ENCODE results near the gene GLG1. TPM values are rescaled to one million over a fixed set of nuclear protein-coding genes. Genes with fewer than 3 reads are reported as not detected.

Gene GLG1
- total and polyA plus RNA-seq, 5 donors = 46.8 to 109 (median 98.6) TPM

DNA sequence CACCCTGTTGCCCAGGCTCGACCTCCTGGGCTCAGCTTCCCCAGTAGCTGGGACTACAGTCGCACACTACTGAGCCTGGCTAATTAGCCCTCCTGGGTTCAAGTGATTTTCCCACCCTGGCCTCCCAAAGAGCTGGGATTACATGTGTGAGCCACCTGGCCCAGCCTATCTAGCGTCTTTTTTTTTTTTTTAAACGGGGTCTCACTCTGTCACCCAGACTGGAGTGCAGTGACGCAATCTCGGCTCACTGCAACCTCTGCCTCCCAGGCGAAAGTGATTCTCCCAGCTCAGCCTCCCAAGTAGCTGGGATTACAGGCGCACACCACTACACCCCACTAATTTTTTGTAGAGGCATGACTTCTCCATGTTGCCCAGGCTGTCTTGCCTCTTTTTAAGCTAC, 33.3 kb downstream of the GLG1 start:
- WGBS = 82% methylated on average over 8 of the region's 8 CpGs
- H3K9me3 ChIP-seq (ENCODE audit: control insufficient read depth, low read length) = no peaks in the 10 kb centered on the region
- H3K4me1 ChIP-seq (ENCODE audit: control insufficient read depth, insufficient read depth, low read length) = peaks cover 7% of the 10 kb centered on the region
- ATAC-seq = no peak
- H3K4me3 ChIP-seq (ENCODE audit: low read length) = no peak overlapping the region
- no peaks in the 10 kb centered on the region for H3K27me3 ChIP-seq (ENCODE audit: control insufficient read depth, insufficient read depth)
- intact Hi-C loops (cut with DNase I) = no loop called here
- no peak overlapping the region for H3K27ac ChIP-seq (ENCODE audit: low read length)
- DNase-seq = no peak

DNA sequence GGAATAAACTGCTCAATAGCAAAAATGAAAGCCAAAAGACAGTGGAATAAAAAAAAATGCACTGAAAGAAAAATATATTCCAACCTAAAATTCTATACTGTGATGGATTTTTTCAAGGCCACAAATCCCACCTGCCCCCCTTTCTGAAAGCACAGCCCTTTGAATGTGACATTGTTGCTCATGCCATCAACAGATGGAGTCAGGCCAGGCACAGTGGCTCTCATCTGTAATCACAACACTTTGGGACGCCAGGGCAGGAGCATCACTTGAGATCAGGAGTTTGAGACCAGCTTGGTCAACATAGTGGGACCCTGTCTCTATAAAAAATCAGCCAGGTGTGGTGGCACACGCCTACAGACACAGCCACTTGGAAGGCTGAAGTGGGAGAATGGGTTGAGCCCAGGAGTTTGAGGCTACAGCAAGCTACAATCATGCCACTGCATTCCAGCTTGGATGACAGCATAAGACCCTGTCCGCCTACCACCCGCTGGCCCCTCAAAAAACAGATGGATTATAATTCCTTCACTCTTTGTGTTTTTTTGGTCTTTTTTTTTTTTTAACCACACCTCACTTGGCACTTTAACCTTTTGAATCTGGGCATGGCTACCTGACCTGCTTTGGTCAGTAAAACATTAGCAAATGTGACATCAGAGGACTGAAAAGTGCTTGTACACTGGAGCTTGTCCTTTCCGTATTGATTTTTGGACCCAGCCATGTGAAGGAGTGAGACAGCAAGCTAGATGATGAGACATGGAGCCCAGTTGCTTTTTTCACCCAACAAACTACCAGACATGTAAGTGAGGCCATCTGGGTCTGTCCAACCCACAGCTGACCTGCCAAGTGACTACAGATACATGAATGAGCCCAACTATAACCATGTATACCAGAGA, 36.3 kb downstream of the GLG1 start:
- H3K27me3 ChIP-seq (ENCODE audit: control insufficient read depth, insufficient read depth) = no peaks in the 10 kb centered on the region
- intact Hi-C loops (cut with DNase I) = no loop called here
- no peak for DNase-seq
- H3K27ac ChIP-seq (ENCODE audit: low read length) = no peak overlapping the region
- no peaks in the 10 kb centered on the region for H3K9me3 ChIP-seq (ENCODE audit: control insufficient read depth, low read length)
- ATAC-seq = peak in 1 of 2 donors; percentile 31
- WGBS = 87% methylated on average over 5 of the region's 5 CpGs
- no peaks in the 10 kb centered on the region for H3K4me1 ChIP-seq (ENCODE audit: control insufficient read depth, insufficient read depth, low read length)
- no peak overlapping the region for H3K4me3 ChIP-seq (ENCODE audit: low read length)

DNA sequence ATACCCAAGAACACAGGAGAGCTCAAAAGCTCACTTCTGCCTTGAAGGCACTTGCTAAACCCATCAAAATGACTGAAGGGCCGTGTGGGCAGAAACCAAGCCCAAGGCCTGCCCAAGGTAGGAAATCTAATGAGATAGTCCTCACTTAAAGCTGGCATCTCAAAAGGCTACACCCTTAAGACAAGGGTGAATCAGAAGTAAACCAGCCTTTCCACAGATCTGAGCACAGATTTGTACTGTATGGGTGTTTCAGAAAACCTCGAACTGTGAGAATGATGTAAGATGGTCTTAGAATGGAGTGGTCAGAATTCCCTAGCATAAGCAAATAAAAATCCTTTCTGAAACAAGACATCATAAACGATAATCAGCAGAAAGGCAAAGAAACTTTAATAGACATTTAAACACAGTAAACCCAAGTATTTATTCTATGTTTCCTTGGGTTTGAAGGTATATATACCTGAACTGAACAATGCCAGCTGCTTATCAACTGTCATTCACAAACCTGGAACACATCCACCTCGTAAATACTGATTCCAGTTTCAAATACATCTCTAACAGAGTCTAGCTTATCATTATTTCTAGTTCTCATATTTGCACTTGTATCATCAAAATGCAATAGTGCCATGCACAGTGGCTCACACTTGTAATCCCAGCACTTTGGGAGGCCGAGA, 37.8 kb downstream of the GLG1 start:
- intact Hi-C loops (cut with DNase I) = no loop called here
- H3K9me3 ChIP-seq (ENCODE audit: control insufficient read depth, low read length) = no peaks in the 10 kb centered on the region
- H3K4me3 ChIP-seq (ENCODE audit: low read length) = no peak overlapping the region
- DNase-seq (no peak), ATAC-seq (no peak)
- H3K4me1 ChIP-seq (ENCODE audit: control insufficient read depth, insufficient read depth, low read length) = no peaks in the 10 kb centered on the region
- 91% methylated on average over 5 of the region's 5 CpGs for WGBS
- H3K27ac ChIP-seq (ENCODE audit: low read length) = no peak overlapping the region
- H3K27me3 ChIP-seq (ENCODE audit: control insufficient read depth, insufficient read depth) = no peaks in the 10 kb centered on the region

DNA sequence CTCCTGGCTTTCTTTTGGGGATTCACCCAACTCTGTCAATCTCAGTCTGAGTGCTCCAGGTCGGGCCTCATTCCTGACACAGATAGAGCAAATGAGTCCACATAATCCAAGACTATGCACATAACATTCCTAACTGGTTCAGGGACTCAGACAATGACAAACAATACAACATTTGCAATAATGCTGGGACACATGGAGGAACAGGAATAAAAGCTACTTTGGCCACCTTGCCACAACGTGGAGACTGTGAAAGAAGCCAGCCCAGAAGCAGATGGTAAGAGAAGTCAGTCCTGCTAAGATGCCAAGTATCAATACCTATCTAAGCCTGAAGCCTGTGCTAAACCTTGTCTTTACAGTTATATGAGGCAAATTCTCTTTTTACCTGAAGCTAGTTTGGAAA, 39.0 kb downstream of the GLG1 start:
- Histone ChIP-seq H3K4me1 (ENCODE audit: control insufficient read depth, insufficient read depth, low read length) (peaks cover 4% of the 10 kb centered on the region), H3K9me3 (ENCODE audit: control insufficient read depth, low read length) (no peaks in the 10 kb centered on the region), H3K27me3 (ENCODE audit: control insufficient read depth, insufficient read depth) (no peaks in the 10 kb centered on the region), H3K27ac (ENCODE audit: low read length) (no peak overlapping the region), H3K4me3 (ENCODE audit: low read length) (no peak overlapping the region)
- intact Hi-C loops (cut with DNase I) = no loop called here
- WGBS = 94% methylated on average over 2 of the region's 2 CpGs
- no peak for ATAC-seq
- DNase-seq = no peak

DNA sequence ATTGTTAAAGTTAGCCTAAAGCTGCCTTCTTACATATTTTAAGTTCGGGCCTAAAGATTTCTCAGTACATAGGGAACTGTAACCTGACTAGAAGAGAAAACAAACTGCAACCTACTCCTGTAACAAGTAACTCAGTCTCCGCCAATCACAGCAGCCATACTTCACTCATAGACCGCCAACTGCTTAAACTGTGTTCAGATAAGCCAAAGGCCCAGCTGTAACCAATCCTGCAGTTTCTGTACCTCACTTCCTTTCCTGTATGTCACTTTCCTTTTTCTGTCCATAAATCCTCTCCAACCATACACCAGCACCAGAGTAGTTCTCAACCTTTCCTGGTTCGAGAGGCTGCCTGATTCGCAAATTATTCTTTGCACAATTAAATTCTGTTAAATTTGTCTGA, 41.5 kb downstream of the GLG1 start:
- no peaks in the 10 kb centered on the region for H3K27me3 ChIP-seq (ENCODE audit: control insufficient read depth, insufficient read depth)
- intact Hi-C loops (cut with DNase I) = no loop called here
- WGBS = 83% methylated on average over 5 of the region's 5 CpGs
- ATAC-seq = no peak
- no peak overlapping the region for H3K4me3 ChIP-seq (ENCODE audit: low read length)
- H3K27ac ChIP-seq (ENCODE audit: low read length) = no peak overlapping the region
- DNase-seq = no peak
- H3K4me1 ChIP-seq (ENCODE audit: control insufficient read depth, insufficient read depth, low read length) = peaks cover 8% of the 10 kb centered on the region
- H3K9me3 ChIP-seq (ENCODE audit: control insufficient read depth, low read length) = no peaks in the 10 kb centered on the region

DNA sequence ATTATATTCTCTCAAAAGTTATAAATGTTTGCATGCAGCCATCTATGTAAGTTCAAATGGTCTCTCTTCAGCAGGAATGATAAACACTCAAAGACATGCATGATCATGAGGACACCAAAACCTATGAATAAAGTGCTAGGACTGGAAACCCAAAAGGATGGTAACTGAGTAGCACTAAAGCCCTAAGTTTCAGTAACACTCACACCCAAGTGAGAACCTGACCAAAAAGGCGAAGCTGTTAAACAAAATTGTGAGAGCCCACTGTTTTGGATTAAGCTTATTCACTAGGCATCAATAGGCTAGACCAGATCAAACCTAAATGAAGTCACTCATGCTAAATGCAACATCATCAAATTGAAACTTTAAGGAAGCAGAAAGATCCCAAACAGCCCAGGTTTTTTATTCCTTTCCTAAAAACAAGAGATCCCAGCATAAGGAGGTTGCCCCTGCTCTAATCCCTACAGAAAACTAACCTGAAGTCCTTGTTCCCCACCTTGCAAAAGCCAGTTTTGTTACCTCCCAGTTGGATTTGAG, 42.4 kb downstream of the GLG1 start:
- DNase-seq = no peak
- no peak for ATAC-seq
- Histone ChIP-seq H3K27ac (ENCODE audit: low read length) (no peak overlapping the region), H3K4me3 (ENCODE audit: low read length) (no peak overlapping the region), H3K4me1 (ENCODE audit: control insufficient read depth, insufficient read depth, low read length) (peaks cover 11% of the 10 kb centered on the region), H3K27me3 (ENCODE audit: control insufficient read depth, insufficient read depth) (no peaks in the 10 kb centered on the region), H3K9me3 (ENCODE audit: control insufficient read depth, low read length) (no peaks in the 10 kb centered on the region)
- WGBS = 100% methylated on average over 1 of the region's 1 CpG
- intact Hi-C loops (cut with DNase I) = no loop called here

DNA sequence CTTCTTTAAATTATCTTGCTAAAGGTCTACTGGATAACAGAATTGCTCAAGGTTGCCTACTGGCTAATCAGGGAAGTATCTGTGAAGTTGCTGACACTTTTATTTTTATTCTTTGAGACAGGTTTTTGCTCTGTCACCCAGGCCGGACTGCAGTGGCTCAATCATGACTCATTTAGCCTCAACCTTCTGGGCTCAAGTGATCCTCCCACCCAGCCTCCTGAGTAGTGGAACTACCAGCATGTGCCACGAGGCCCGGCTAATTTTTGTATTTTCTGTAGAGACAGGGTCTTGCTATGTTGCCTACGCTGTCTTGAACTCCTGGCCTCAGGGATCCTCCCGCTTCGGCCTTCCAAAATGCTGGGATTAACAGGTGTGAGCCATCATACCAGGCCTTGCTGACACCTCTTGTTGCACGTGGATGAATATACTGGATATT, 43.1 kb downstream of the GLG1 start:
- no peak overlapping the region for H3K27ac ChIP-seq (ENCODE audit: low read length)
- ATAC-seq (peak; percentile 51 to 69), DNase-seq (no peak)
- H3K4me1 ChIP-seq (ENCODE audit: control insufficient read depth, insufficient read depth, low read length) = peaks cover 11% of the 10 kb centered on the region
- WGBS = 83% methylated on average over 7 of the region's 7 CpGs
- no peak overlapping the region for H3K4me3 ChIP-seq (ENCODE audit: low read length)
- H3K27me3 ChIP-seq (ENCODE audit: control insufficient read depth, insufficient read depth) = no peaks in the 10 kb centered on the region
- intact Hi-C loops (cut with DNase I) = no loop called here
- H3K9me3 ChIP-seq (ENCODE audit: control insufficient read depth, low read length) = no peaks in the 10 kb centered on the region

DNA sequence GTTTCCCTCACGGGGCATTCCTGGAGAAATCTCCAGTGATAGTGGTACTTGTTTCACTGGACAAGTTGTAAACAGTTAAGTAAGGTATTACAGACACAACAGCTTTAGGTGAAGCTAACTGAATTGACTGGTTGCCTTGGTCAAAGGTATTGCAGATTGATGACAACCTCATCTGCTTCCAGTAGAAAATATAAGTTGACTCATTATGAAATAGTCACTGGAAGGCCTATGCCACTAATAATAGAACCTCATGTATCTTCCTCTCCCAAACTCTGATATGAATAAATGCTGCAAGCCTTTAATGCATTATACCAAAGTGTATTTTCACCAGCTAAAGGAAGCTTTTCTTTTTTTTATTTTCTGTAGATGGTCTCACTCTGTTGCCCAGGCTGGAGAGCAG, 44.8 kb downstream of the GLG1 start:
- H3K27me3 ChIP-seq (ENCODE audit: control insufficient read depth, insufficient read depth) = no peaks in the 10 kb centered on the region
- intact Hi-C loops (cut with DNase I) = no loop called here
- no peaks in the 10 kb centered on the region for H3K9me3 ChIP-seq (ENCODE audit: control insufficient read depth, low read length)
- H3K27ac ChIP-seq (ENCODE audit: low read length) = no peak overlapping the region
- H3K4me3 ChIP-seq (ENCODE audit: low read length) = no peak overlapping the region
- ATAC-seq (no peak), DNase-seq (no peak)
- H3K4me1 ChIP-seq (ENCODE audit: control insufficient read depth, insufficient read depth, low read length) = peaks cover 13% of the 10 kb centered on the region
- 82% methylated on average over 1 of the region's 1 CpG for WGBS

DNA sequence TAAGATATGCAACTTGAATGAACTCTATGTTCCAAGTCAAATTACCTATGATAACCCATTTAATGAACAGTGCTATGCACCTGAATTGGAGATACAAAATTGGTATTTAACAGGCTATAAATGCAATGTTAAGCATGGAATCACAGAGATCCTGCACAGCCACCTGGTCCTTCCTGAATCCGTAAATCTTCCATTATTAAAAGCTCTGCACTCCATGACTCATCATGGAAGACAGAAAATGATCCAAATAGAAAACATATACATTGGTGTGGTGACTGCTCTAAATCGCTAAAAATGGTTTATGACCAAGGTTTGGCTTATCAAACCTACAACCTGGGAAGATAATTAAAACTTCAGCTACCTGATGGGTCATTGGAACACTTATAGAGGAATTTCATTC, 45.3 kb downstream of the GLG1 start:
- ATAC-seq = no peak
- H3K27me3 ChIP-seq (ENCODE audit: control insufficient read depth, insufficient read depth) = no peaks in the 10 kb centered on the region
- no peak overlapping the region for H3K4me3 ChIP-seq (ENCODE audit: low read length)
- H3K4me1 ChIP-seq (ENCODE audit: control insufficient read depth, insufficient read depth, low read length) = peaks cover 13% of the 10 kb centered on the region
- H3K27ac ChIP-seq (ENCODE audit: low read length) = no peak overlapping the region
- H3K9me3 ChIP-seq (ENCODE audit: control insufficient read depth, low read length) = no peaks in the 10 kb centered on the region
- intact Hi-C loops (cut with DNase I) = no loop called here
- DNase-seq = no peak
- 94% methylated on average over 2 of the region's 2 CpGs for WGBS

DNA sequence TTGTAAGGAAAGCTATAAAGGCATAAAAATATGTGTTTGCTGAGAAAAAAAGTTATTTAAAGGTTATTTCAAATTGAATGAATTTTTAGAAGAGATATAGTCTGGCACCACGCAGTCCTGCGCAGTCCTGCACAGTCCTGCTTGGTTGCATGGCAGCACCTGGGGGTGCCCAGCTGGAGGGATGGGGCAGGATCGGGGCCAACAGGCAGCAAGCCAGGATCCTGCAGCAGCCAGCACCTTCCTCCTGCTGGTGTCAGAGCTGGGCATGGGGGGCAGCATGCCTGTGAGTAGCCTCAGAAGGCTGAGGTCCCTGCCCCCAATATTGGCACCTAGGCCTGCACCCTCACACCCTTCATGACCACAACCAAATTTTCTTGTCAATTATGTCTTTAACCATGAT, 46.0 kb downstream of the GLG1 start:
- H3K27me3 ChIP-seq (ENCODE audit: control insufficient read depth, insufficient read depth) = no peaks in the 10 kb centered on the region
- H3K27ac ChIP-seq (ENCODE audit: low read length) = no peak overlapping the region
- peak in 1 of 3 donors; percentile 66 for DNase-seq
- WGBS = 79% methylated on average over 3 of the region's 3 CpGs
- peaks cover 13% of the 10 kb centered on the region for H3K4me1 ChIP-seq (ENCODE audit: control insufficient read depth, insufficient read depth, low read length)
- ATAC-seq = peak; percentile 32 to 51
- no peak overlapping the region for H3K4me3 ChIP-seq (ENCODE audit: low read length)
- no peaks in the 10 kb centered on the region for H3K9me3 ChIP-seq (ENCODE audit: control insufficient read depth, low read length)
- intact Hi-C loops (cut with DNase I) = no loop called here

DNA sequence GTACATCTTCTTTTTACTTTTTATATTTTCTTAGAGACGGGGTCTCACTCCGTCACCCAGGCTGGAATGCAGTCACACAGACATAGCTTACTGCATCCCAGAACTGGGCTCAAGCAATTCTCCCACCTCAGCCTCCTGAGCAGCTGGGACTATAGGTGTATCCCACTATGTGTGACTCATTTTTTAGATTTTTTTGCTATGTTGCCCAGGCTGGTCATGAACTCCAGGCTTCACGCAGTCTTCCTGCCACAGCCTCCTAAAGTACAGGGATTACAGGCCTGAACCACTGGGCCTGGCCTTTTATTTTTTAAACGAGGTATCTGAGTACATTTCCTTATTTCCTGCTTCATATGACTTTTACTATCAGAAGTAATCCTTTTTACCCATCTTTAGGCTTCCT, 48.0 kb downstream of the GLG1 start:
- intact Hi-C loops (cut with DNase I) = loop anchor here in 1 of 4 donors (10.0 kb wide), 1 partner anchor 46 kb away; the partner anchor contains the start of gene GLG1
- no peak overlapping the region for H3K27ac ChIP-seq (ENCODE audit: low read length)
- ATAC-seq (peak in 1 of 2 donors; percentile 28), DNase-seq (no peak)
- no peak overlapping the region for H3K4me3 ChIP-seq (ENCODE audit: low read length)
- no peaks in the 10 kb centered on the region for H3K27me3 ChIP-seq (ENCODE audit: control insufficient read depth, insufficient read depth)
- H3K4me1 ChIP-seq (ENCODE audit: control insufficient read depth, insufficient read depth, low read length) = peaks cover 10% of the 10 kb centered on the region
- no peaks in the 10 kb centered on the region for H3K9me3 ChIP-seq (ENCODE audit: control insufficient read depth, low read length)
- 78% methylated on average over 4 of the region's 4 CpGs for WGBS

Measured in right cardiac atrium (tissue), 5 donors.